ENCODE data around the gene HSPB7.
"Not testable (repeated sequence)": the region's sequence is repeated elsewhere in the genome, so short reads cannot be mapped to it uniquely, and the experiment has no call there.

Gene HSPB7

GRCh38 chr1:16063226-16063829 is 45.5 kb upstream of the HSPB7 start:
- in situ Hi-C loops (cut with MboI; ENCODE audit: low sequenced_read_pairs, unreplicated experiment): no loop called here

DNA sequence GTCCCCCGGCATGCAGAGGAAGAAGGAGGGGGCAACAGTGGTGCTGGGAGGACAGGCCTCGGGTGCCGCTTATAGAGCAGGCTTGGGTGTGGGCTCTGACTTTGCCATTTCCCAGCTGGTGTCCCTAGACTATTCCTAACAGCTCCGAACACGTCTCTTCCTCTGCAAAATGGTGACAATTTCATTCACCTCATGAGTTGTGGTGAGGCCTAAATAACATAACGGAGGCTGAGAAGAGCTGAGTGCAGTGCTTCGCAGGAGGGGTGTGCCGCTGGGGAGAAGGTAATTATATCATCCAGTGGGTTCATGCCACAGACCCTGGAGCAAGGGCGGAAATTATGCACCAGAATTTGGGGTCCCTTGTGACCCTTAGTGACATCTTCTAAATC is 44.8 kb upstream of the HSPB7 start:
- DNase-seq (ENCODE audit: low spot score); in situ Hi-C loops (cut with MboI; ENCODE audit: low sequenced_read_pairs, unreplicated experiment): not testable (repeated sequence)

More at GRCh38 chr1:16063226-16063829, 45.5 kb upstream of the HSPB7 start:
- DNase-seq (ENCODE audit: low spot score): no peak
- TF ChIP-seq CTCF (IDR thresholded peaks at IDR 0.05; ENCODE audit: borderline replicate concordance, control extremely low read depth, extremely low read depth, insufficient read depth, missing control alignments): no peak

DNA sequence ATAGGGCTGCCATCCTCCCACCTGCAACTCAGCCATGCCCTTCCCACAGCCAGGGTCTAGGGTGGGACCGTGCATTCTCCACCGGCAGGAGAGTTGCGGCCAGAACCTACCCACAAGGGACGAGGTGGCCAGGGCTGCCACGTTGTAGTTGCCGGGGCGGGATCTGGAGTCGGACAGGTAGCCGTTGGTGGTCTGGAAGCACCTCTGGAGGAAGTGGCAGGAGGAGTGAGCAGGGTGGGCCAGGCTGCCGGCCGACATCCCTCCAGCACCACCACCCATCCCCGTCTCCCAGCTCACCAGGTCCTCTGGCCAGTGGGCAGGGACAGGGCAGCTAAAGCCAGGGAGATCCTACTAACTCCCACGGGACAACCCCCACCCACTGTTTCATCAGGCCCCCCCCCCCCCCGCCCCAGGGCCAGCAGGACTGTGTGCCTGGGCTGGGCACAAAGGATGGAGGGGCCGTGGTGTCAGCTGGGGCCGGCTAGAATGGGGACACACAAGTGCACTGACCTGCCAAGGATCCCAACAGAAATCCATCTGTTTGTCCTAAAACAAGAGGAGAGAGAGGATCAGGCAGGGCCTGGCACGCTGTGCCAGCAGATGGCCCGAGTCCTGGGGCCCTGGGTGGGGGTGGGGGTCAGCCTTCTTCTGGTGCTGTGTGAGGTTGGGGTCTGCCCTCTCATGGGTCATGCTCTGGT is 44.3 kb upstream of the HSPB7 start:
- DNase-seq (ENCODE audit: low spot score); in situ Hi-C loops (cut with MboI; ENCODE audit: low sequenced_read_pairs, unreplicated experiment): not testable (repeated sequence)

DNA sequence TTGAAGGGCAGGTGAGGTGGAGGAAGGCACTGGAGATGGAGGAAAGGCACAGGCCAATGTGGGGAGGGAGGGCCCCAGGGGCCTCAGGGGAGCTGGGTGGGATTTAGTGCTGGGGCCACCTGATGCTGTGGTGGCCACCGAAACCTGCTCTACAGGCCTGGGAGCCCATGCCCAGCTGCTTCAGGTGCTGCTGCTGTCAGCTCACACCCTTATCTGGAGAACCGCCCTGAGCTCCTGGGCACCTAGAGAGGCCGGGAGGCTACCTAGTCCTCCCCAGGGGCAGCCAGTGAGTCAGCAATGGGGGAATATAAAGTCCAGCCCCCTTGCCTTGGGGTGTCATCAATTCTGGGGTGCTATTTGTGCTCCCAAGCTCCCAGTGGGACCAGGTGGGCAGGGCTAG is 43.4 kb upstream of the HSPB7 start:
- no peak for DNase-seq (ENCODE audit: low spot score)
- in situ Hi-C loops (cut with MboI; ENCODE audit: low sequenced_read_pairs, unreplicated experiment): no loop called here
- TF ChIP-seq CTCF (IDR thresholded peaks at IDR 0.05; ENCODE audit: borderline replicate concordance, control extremely low read depth, extremely low read depth, insufficient read depth, missing control alignments): no peak

DNA sequence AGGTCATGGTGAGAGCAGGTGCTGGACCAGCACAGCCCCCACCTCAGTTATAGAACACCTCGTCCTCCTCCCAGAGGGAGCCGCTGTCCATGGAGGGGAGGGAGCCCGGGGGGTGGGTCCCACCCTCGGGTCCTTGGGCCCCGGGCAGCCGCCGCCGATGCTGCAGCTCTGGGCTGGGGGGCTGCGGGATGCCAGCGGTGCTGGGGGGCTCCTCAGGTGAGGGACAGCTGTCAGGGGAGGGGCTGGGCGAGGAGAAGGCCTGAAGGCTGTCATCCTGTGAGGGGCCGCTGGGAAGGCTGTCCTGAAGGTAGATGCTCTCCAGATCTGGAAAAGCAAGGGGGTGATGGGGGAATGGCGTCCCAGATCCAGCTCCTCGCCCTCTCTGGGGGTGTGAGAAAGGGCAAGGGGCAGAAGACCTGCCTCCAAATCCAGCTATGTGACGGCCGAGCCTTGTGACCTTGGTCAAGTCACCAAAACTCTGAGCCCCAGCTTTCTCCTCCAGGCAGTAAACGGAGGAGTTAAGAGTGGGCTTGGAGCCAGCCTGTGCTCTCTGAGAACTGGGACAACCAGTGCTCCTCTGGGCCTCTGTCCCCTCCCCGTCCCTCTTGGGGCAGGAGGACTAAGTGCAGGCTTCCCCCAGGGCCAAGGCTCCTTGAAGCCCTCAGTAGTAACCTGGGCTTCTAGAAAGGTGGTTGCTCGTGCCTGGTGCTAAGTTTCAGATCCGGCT is 40.7 kb upstream of the HSPB7 start:
- in situ Hi-C loops (cut with MboI; ENCODE audit: low sequenced_read_pairs, unreplicated experiment); DNase-seq (ENCODE audit: low spot score): not testable (repeated sequence)

DNA sequence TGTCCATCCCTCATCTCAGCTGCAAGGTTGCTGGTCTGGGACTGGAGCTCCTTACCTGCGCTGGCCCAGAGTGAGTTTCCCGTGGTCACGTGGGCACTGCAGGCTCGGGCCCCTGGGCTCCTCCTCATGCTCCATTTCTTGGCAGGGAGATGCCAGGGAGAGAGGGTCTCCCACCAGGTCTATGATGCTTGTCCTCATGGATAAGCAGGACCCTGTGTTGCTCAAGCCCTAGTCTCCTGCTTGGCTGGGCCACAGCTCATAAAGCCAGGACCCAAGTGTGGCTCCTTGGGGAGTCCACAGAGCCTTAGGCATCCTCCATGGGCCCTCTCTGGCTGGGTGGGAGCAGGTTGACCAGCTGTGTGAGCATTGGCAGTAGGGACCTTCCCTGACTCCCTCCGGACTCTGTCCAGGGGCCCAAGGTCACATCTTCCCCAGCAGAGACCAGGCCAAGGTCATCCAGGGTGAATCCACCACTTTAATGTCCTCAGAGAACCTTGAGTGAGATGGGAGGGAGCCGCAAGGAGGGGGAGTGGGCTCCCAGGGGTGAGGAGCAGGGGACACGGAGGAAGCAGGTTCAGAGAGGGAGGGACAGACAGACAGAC is 39.6 kb upstream of the HSPB7 start:
- DNase-seq (ENCODE audit: low spot score): not testable (repeated sequence)

GRCh38 chr1:16056521-16056912 is 38.7 kb upstream of the HSPB7 start:
- in situ Hi-C loops (cut with MboI; ENCODE audit: low sequenced_read_pairs, unreplicated experiment); DNase-seq (ENCODE audit: low spot score): not testable (repeated sequence)

More for the DNA sequence above, 39.6 kb upstream of the HSPB7 start:
- in situ Hi-C loops (cut with MboI; ENCODE audit: low sequenced_read_pairs, unreplicated experiment): not testable (repeated sequence)

DNA sequence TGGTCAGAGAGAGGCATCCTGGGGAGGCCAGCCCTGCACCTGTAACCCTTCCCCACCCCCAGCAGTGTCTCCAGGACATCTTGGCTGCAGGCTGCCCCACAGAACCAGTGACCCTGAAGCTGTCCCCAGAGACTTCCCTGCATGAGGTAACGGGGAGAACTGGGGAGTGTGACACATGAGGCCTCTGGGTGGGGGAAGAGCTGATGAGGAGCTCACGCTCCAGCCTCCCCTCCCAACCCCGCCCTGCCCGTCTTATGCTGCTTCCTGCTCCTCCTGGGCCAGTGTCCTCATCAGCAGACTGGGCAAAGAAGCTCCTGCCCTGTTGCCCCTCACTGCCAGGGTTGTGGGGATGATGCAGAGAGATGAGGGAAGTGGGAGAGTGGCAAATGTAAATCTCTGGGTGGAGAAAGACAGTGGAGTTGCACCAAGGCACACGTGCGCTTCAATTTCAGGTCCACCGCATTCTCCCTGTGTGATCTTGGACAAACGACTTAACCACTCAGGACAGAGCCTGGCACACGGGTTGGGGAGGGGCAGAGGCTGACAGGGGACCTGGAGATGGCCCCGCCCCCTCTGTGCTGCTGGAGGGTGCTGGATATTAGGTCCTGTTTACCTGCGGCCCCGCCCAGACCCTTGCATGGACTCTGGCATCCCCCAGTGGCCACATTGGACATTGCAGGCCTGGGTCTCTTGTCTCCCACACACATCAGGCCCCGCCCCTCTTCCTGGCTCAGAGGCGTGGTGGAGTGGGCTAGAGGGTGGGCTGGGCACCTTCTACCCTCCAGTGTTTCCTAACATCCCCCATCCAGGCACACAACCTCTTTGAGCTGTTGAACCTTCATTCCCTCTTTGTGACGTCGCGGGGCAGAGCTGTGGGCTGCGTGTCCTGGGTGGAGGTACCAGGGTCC is 38.0 kb upstream of the HSPB7 start:
- peak; percentile 97 for TF ChIP-seq CTCF (IDR thresholded peaks at IDR 0.05; ENCODE audit: borderline replicate concordance, control extremely low read depth, extremely low read depth, insufficient read depth, missing control alignments)
- in situ Hi-C loops (cut with MboI; ENCODE audit: low sequenced_read_pairs, unreplicated experiment): no loop called here
- peak; percentile 94 for DNase-seq (ENCODE audit: low spot score)
